GM21381 (cell line): ENCODE measurements around the gene KIAA1549.

Experiments used
- ATAC-seq: cut with Tn5 transposase; IDR thresholded peaks from one replicate; pipeline ENCODE4 v1.9.1; 2021; ENCODE audit warnings: mild to moderate bottlenecking, moderate library complexity; ENCODE audit not compliant: unreplicated experiment

Gene KIAA1549

DNA sequence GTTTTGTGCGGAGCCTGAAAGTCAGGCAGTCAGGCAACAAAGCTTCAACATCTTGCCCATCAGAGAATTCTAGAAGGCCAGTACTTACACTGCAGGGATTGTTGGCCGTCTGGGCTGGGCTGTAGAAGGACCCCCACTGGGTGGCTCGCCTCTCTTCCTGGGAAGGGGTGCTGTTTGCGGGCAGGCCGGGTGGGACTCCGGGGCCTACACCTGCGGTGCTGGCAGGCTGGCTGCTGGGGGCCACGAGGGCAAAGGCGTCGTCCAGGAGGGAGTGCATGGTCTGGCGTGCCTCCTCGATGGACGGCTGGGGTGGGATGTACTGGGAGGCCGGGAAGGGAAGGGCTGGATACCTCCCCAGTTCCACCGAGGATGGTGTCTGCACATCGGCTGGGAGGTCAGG lies 120.1 kb downstream of the KIAA1549 start:
- ATAC-seq, result no peak

DNA sequence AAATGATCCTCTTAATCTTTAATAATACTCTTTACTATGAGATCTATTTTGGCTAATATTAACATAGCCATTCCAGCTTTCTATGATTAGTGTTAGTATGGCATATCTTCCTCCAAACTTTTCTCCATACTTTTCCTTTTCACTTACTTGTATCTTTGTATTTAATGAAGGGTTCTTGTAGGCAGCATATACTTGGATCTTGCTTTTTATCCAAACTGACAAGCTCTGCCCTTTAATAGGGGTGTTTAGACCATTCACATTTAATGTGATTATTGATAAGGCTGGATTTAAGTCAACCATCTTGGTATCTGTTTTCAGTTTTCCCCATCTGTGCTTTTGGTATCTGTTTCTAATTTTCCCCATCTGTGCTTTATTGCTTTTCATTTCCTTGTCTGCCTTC lies 123.5 kb downstream of the KIAA1549 start:
- no peak for ATAC-seq

DNA sequence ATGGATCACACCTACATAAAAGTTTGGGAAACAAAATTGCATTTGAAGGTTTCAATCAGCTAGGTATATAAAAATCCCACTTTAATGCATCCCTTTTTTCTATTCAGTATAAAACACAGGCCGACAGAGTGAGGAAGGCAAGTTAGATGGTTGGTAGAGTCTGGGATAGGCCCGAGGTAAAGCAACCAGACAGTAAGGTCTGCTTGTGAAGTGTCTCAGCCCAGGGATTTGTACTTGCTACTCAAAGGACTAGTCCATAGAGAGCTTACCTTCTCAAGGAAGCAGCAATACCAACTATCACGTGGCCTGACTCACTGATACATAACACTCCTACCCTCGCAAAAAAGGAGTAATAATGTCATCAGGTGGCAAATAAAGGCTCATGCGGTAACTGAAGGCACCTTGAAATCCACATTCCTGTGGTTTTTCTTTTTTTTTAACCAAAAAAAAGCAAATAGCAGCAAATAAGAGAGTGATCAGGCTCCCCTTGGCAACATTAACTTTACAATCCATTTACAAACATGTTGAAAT lies 127.0 kb downstream of the KIAA1549 start:
- no peak for ATAC-seq

DNA sequence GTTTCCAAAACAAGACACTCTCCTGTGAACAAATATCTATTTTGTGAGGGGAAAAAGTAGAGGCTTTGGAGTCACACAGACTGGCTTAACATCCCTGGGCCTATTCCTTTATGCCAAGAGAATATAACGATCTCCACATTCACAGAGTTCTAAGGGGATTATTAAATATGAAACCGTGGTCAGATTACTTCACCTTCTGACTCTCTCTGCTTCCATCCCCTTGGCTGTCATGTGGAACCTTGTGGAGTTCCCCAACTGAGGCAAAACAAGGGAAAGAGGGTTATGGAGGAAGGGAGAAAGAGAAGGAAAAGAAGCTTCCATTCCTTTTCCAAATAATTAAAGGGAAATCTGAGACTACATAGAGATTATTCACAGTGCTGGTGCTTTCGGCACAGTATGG lies 127.7 kb downstream of the KIAA1549 start:
- no peak for ATAC-seq

DNA sequence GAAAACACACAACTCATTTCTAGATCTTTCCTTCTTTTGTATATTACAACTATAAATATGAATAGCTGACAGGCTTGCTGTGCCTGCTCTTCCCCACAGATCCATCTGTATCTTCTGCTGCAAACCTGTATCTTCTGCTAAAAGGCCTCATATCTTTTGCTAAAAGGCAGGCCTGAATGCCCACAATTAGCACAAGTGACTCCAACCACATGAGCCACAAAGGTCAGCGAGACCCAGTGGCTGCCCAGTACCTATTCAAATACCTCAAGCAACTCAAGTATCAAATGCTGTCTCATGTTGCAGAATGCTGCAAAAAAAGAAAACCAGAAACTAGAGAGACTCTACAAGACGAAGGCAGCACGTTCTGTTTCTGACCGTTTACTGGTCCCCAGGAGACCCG lies 128.7 kb downstream of the KIAA1549 start:
- no peak for ATAC-seq

DNA sequence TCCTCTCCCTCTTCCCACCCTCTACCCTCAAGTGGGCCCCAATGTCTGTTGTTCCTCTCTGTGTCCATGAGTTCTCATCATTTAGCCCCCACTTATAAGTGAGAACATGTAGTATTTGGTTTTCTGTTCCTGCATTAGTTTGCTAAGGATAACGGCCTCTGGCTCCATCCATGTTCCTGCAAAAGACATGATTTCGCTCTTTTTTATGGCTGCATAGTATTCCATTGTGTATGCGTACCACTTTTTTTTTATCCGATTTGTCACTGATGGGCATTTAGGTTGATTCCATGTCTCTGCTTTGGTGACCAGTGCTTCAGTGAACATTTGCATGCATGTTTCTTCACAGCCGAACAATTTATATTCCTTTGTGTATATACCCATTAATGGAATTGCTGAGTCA lies 131.5 kb downstream of the KIAA1549 start:
- no peak for ATAC-seq

DNA sequence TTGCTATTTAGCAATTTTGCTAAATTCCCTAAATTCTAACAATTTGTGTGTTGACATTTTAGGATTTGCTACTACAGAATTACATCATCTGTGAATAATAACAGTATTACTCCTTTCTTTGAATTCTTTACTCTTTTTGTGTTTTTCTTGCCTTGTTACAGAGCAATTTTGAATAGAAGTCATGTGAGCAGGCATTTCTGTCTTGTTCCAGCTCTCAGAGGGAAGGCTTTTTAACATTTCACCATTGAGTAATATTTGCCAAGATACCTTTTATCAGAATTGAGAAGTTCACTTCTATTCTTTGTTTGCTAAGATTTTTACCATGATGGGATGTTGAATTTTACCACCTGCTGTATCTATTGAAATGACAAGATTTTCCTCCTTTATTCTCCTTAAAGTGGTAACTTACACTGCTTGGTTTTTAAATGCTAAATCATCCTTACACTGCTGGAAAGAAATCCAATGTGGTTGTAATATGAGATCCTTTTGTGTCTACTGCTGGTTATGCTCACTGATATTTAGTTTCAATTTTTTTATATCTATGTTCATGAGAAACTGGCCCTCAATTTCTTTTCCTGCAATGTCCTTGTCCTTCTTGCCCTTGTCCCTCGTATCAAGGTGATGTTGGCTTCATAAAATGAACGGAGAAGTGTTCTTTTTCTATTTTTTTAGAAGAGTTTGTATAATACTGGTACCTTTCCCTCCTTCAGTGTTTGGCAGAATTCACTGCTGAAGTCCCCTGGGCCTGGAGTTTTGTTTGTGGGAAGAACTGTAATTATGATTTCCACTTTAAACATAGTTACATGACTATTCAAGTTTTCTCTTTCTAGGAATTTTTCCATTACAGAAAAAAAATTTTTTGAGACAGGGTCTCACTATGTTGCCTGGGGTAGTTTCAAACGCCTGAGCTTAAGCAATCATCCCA lies 132.9 kb downstream of the KIAA1549 start:
- no peak for ATAC-seq

DNA sequence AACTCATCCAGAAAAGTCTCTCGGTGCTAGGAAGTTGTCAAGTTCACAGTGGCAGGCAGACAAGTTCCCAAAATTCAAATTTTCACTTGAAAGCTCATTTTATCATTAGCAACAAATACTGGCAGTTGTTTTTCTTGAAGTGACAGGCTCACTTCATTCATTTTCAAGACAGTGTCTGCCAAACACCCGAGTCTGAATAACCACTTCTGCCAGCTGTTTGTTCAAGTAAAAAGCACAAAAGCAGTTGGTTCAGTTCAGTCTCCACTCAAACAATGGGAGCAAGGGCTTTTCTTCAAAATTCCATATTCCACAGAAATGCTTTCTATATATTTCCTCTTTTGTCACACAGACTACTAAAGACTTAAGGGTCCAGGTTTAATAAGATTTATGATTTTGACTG lies 135.5 kb downstream of the KIAA1549 start:
- ATAC-seq, result no peak

DNA sequence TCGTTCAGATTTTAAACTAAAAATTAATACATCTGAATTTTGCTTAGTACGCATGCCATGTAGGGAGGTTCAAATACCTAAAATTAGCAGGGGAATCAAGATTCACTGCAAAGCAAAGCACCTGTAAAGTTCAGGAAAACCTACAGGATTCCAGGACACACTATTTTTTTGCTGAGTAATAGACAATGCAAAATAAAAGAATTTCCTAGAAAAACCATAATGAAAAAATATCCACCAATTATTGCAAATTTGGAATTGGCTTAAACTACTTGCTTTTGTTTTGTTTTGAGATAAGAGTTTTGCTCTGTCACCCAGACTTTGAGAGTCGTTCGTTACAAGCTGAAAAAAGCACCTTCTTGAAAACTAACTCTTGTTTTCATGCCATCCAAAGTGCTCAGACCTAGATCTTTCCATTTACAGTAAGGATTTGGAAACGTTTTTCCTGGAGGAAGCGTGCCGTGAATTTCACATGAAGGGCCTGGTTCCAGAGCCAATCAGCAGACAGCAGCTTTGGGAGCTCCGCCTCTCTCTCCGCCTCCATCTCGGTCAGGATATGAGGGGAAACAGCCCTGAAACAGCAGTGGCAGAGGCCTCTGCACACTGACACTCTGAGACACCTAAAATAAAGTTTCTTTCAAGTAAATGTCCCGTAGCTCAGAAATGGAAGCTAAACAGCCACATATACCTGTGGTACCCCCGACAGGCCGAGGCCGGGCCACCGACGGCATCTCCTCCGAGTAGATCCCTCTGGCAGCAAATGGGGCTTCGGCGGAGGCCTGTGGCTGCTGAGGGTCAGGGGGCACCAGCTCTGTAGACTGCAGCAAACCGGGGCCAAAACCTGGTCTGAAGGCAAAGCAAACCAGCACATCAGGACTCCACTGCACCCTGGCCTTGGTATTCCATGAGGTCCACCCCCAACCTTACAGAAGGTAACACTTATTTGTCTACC lies 137.3 kb downstream of the KIAA1549 start:
- ATAC-seq, result no peak

DNA sequence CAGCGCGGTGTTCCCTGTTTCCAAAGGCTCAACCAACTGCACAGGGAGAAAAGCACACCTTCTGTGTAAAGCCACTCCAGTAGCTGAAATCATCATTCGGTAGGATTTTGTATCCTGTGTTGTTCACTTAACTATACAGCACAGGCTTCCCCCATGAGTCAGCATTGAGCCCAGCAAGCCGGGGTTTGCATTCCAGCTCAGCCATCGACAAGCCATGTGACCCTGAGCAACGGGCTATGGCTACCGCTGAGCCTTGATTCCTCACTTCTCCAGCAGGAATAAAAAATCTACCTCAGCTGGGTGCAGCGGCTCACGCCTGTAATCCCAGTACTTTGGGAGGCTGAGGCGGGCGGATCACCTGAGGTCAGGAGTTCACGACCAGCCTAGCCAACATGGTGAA lies 139.1 kb downstream of the KIAA1549 start:
- ATAC-seq, result no peak

DNA sequence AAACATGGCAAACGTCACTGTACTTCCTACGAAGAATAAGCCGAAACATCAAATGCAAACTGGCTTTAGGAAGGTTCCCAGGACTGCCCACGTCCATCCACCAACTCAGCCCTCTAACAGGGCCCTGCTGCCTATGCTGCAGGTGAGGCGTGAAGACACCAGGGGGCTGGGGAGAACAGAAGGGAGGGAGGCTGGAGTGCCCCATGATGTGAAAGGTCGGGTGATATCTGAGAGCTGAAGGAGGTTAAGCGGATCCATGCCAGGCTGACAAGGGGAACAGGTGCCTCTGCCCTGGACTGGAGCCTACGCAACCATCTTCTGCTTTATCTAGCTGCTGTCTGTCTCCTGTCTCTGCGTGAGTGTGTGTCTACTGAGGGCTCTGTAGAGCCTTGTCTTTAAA lies 143.0 kb downstream of the KIAA1549 start:
- ATAC-seq, result no peak

DNA sequence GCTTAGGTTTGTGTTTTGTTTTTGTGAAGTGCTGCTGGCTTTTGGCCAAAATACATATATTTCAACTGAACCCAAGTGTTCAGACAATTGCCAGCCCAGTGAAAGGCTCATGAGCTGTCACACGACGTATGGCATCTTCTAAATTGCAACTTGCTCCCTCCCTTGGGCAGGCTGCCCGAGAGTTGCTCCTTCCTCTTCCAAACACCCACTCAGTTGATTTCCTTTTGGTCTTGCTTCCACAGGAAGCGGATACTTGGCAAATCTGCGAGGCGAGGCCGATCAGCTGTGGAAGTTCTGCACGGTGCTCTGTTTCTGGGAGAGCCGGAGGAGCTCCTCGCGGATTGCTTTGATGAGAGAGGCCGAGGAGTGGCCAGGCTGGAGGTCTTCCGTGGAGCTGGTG lies 143.6 kb downstream of the KIAA1549 start:
- no peak for ATAC-seq

DNA sequence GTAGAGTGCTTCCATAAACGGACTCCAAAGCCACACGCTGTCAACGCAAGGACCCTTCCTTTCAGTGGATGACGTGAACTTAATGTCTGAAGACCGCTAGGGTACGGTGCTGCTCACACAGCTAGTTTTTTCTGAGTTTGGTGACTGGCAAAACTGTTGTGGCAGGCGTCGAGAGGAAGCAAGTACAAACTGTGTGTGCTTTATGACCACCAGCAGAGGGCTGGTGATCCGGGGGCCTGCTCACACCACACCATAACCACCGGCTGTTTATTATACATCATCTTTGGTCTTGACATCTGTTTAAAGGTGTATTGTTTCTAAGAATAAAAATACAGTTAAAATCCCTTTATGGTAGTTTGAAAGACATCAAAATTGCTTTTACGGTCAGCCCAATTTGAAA lies 146.1 kb downstream of the KIAA1549 start:
- ATAC-seq, result no peak

DNA sequence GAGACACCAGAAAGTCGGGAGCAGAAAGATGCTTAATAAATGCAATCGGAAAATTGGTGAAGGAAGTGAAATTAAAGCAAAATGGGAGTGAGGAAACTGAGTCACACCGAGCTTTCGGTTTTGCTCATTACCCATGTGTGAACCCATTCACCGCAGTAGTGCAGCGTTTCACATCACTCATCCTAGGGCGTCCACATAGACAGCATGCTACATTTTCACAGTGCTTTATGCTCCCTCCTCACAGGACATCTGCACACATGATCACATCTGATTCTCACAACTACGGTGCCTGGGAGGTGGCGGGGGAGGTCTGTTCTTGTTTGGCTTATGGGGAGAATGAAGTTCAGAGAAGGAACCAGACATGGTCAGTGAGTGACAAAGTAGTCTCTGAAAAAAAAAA lies 146.6 kb downstream of the KIAA1549 start:
- no peak for ATAC-seq

DNA sequence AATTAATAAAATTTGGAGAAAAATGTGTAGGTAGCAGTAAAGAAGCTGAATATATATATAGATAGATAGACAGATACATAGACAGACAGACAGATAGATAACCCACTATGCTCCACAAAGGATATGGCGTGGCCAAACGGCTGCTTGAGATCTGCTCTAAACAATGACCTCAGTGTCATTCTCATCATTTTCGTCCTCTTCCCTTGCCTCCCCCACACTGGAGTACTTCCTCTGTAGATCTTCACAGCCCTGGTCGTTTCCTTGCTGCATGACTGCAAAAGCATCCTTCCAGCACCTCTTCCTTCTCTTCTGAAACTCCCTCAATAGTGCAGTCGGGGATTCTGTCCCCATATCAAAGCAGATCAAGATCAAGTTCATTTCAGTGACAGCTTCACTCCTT lies 147.6 kb downstream of the KIAA1549 start:
- no peak for ATAC-seq

DNA sequence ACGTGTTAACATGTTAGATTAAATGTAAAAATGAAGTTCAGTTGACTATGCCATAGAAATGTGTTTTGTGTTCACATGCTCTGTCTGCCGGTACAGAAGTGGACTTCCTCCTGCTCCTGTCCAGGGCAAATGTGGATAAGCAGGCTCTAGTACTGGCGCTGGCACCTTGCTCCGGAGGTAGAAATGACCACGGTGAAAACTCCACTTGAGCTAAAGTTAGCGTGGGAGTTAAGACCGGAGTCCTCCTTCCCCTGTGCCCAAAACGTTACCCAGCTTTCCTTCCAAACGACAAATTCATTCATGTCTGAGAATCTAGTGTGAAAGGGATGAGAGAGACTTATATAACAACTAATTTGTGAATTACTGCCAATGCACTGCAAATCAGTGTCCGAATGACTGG lies 148.2 kb downstream of the KIAA1549 start:
- ATAC-seq, result no peak

DNA sequence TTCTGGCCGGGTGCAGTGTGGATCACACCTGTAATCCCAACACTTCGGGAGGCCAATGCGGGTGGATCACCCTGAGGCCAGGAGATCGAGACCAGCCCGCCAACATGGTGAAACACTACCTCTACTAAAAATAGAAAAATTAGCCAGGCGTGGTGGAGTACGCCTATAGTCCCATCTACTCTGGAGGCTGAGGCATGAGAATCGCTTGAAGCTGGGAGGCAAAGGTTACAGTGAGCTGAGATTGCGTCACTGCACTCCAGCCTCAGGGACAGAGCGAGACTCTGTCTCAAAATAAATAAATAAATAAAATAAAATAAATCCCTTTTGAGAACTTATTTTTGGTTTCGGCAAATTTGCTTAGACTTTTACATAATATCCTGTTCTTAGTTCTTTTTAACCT lies 151.9 kb downstream of the KIAA1549 start:
- no peak for ATAC-seq

DNA sequence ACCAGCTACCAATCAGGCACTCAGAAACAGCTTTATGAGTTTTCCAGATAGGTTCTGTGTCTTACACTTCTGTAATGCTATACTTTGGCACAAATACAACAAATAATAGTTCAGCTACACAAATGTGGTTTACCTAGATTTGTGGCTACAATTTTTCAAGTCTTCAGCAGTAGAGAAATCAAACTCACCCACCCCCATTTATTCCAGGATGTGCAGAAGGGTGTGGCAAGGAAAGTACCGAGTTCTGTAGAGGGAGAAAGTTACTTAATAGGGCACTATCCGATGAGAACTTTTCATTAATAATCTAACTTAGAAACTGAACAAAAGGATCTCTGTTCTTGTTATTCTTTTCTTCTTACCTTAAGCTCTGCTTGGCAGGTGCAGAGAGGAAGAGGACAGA lies 152.9 kb downstream of the KIAA1549 start:
- ATAC-seq, result no peak

DNA sequence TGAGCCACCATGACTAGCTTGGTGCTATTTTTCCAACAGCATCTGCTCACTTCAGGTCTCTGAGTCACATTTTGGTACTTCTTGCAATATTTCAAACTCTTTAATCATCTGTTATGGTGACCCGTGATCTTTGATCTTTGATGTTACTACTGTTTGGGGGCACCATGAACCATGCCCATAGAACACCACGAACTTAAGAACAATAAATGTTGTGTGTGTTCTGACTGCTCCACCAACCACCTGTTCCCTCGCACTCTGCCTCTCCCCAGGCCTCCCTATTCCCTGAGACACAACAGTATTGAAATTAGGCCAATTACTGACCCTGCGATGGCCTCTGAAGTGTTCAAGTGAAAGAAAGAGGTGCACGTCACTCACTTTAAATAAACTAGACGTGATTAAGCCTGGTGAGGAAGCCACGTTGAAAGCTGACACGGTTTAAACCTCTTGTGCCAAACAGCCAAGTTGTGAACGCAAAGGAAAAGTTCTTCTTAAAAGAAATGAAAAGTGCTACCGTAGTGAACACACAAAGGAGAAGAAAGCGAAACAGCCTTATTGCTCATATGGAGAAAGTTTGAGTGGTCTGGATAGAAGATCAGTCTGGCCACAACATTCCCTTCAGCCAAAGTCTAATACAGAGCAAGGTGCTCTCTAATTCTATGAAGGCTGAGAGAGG lies 156.0 kb downstream of the KIAA1549 start:
- ATAC-seq, result no peak

DNA sequence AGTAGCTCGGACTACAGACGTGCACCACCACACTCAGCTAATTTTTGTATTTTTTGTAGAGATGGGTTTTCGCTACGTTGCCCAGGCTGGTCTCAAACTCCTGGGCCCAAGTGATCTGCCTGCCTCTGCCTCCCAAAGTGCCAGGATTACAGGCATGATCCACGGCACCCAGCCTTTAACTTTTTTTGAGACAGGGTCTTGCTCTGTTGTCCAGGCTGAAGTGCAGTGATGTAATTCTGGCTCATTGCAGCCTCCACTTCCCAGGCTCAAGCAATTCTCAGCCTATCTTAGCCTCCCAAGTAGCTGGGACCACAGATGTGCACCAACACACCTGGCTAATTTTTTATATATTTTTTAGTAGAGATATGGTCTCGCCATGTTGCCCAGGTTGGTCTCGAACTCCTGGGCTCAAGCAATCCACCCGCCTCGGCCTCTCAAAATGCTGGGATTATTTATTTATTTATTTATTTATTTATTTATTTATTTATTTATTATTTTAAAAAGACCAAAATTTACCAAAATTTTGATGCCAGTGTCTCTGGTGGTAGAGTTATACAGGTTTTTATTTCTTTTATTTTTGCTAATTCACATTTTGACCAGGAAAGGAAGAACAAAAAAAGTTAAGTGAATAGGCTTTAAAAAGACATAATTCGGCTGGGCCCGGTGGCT lies 158.2 kb downstream of the KIAA1549 start:
- no peak for ATAC-seq
